Fibroblast of skin of left biceps (primary cell): ENCODE results near the gene KRTAP10-10.
"Not testable (repeated sequence)": the region's sequence is repeated elsewhere in the genome, so short reads cannot be mapped to it uniquely, and the experiment has no call there.

Source experiments
- DNase-seq, 2 experiments: peaks; one replicate each; pipeline ENCODE4 v3.0.0-alpha.2; 2013; ENCODE audit warnings: low read depth in 2 of 2

The KRTAP10-10 gene

DNA sequence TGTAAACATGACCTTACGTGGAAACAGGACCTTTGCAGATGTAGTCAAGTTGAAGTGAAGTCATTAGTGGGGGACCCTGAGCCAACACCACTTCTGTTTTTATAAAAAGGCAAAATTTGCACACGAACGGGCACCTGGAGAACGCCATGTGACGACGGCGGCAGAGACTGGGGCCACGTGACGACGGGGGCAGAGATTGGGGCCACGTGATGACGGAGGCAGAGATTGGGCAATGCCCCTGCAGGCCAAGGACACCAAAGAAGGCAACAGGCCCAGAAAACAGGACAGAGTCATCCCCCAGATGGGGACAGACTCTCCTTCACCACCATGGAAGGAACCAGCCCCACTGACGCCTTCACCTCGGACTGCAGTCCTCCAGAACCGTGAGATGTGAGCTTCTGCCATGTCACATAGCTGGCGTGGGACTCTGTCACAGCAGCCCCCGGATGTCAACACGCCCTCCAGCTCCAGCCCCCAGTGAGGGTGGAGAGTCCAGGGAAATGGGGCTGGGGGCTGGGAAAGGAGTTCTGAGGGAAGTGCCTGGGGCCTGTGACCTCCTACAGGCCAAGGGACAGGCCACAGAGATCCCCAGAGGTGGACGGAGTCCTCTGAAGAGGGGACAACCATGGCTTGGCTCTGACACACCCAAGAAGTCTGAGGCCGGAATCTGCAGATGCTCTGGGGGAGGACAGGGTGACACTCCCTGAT is 13.3 kb downstream of the KRTAP10-10 start:
- DNase-seq = no peak

DNA sequence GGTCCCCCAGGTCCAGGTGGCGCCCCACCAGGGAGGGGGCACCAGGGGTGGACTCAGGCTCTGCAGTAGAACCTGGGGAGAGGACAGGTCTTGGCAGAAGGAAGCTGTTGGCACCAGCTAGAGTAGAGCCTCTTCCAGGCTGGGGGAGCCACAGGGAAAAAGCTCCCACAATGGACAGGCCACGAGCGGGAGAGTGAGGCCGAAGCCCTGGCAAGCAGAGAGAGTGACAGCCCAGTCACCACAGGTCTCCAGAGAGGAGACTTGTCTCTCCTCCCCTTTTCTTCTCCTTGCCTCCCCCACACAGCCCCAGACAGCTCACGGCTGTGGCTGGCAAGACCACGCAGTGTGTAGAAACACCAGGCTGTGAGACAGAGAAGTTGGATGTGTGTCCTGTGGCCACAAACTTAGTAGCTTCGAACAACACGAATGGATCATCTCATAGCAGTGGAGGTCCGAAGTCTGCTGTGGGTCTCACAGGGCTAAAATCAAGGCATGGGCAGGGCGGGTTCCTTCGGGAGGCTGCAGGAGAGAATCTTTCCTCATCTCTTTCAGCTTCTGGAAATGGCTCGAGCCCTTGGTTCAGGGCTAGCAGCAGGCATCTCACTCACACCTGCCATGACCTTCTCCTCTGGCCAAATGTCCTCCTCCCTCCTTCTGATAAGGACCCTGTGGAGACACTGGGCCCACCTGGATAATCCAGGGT is 14.0 kb downstream of the KRTAP10-10 start:
- no peak for DNase-seq

DNA sequence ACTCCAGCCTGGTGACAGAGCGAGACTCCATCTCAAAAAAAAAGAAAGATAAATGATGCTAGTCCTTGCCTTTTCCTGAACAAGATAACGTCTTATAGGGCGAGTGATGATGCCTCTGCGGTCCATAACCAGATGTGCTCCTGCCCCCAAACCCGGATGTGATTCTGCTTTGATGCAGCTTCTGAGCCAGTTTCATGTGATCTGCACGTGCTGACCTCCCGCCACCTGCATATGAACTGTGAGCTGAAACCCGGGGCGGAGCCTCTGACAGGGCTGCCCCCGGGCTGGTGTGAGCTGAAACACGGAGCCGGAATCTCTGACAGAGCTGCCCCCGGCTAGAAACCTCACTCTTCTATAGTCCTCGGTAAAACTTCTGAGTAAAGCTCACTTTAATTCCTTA is 16.0 kb downstream of the KRTAP10-10 start:
- DNase-seq = no peak

DNA sequence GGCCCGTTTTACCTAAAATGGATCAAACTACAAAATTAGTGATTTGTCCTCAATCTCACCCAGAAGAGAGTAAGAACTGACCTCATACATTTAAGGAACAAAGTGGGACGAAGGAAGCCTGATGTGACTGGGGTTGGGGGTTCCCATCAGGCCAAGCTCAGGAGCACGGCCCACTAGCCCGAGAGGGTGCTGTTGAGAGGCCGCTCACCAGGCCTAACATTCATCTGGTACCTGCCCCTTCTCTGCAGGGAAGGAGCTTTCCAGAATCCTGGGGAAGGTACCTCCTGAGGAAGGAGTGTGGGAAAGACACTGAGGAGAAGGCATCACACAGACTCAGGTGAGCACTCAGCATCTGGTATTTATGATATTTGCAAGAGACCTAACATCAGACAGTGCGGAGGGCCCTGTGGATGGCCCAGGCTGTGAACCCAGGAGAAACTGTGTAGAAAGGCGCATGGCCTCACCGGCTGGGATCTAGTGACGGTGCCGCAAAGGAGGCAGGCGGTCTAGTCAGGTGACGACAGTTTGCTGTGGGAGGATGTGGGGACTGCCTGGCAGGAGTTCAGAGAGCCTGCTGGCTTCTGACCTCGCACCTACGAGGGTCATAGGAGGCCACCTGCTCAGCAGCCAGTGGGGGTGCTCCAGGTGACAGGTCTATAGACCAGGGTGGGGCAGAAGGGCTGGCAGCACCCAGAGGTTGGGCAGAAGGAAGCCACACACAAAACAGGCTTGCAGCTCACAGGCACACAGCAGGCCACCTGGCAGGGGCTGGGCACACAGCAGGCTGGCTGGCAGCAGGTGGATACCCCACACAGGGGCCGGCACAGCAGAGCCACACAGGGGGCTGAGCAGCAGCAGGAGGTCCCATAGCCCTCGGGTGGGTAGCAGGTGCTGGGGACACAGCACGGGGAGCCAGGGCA is 16.8 kb downstream of the KRTAP10-10 start:
- DNase-seq = no peak

DNA sequence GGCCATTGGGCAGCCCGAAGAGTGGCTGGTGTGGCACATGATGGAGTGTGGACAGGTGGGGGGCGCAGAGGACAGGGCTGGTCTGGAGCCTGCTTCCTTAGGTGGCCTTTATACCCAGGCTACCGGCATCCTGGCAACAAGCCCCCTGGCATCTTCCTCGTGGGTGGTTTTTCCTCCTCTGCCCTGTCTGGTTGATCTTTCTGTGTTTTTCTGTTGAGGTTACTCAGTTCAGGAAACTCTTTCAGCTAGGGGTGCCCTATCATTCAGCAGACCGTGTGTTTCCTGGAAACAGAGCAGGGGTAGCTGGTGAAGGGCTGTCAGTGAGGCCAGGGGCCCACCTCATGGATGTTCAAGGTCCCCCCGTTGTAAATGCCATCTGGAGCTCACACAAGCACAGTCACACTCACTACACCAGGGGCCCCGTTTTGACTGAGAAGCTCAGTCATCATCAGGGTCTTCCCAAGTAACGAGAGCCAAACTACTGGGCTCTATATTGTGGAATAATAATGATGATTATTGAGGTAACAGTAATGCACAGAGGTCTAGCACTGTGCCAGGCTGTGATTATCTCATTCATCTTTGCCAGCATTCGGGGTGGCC is 17.5 kb downstream of the KRTAP10-10 start, which contains the start of gene KRTAP12-4:
TSS of gene KRTAP12-4 (minus strand) at position 84 of the 600 bp plus-strand sequence. CDS start at position 39, 45 bp downstream.
- DNase-seq = no peak

DNA sequence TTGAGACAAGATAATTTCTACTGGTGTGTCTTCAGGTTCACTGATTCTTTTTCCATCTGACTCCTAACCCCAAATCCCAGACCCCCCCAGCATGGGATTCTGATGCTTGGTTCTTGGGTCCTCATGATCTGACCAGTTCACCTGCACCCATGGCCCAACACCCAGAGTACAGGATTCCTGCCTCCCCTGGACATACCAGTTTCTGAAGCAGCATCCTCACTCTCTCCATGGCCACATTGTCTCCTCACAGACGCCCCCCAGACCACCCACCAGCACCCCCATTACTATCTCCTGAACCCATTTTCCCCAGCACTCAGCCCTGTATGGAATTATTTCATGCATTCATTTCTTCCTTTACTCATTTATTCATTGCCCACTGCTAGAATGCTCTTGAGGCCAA is 19.7 kb downstream of the KRTAP10-10 start:
- DNase-seq = no peak

DNA sequence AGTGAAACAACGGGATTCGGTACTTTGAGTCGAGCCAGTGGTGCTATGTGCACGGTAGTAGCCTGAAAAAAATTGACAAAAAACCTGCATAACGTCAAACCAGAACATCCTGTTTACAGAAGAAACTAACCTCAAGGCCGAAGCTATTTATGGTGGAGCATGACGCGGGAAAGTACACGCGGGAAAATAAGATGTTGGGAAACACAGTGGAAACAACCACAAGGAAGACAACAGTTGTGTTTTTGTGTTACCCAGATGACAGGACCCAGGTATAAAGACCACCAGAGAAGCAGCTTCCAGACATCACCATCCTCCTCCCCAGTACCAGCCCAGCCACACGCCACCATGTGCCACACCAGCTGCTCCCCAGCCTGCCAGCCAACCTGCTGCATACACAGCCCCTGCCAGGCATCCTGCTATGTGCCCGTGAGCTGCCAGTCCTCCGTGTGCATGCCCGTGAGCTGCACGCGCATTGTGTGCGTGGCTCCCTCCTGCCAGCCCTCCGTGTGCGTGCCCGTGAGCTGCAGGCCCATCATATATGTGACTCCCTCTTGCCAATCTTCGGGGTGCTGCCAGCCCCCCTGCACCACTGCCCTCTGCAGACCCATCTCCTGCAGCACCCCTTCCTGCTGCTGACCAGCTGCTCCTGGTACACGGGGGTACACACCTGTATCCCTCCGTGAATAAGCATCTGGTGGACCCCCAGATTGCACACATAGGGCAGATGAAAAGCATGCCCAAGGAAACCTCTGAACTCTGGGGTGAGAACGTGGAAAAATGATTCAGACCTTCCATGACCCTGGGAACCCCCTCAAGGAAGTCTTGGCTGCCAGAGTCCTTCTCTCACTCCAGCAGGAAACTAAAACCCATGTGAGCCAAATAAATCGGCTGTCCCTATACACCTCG is 20.7 kb downstream of the KRTAP10-10 start, which contains the start of gene KRTAP12-3:
TSS of gene KRTAP12-3 (plus strand) at position 298 of the 906 bp plus-strand sequence. CDS start at position 346, 48 bp downstream.
- DNase-seq = no peak

DNA sequence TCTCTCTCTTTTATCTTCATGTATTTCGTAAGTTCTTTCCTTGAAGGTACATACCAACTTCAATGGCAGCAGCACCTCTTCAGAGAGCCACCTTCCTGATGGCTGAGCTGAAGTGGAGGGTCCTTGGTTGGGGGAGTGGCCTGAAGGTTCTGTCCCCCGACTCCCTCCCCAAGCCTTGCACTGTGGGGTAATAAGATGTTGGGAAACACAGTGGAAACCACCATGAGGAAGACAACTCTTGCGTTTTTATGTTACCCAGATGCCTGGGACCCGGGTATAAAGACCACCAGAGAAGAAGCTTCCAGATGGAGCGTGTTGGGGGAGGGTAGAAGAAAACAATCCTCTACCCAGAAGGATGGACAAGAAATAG is 21.4 kb downstream of the KRTAP10-10 start:
- no peak for DNase-seq

DNA sequence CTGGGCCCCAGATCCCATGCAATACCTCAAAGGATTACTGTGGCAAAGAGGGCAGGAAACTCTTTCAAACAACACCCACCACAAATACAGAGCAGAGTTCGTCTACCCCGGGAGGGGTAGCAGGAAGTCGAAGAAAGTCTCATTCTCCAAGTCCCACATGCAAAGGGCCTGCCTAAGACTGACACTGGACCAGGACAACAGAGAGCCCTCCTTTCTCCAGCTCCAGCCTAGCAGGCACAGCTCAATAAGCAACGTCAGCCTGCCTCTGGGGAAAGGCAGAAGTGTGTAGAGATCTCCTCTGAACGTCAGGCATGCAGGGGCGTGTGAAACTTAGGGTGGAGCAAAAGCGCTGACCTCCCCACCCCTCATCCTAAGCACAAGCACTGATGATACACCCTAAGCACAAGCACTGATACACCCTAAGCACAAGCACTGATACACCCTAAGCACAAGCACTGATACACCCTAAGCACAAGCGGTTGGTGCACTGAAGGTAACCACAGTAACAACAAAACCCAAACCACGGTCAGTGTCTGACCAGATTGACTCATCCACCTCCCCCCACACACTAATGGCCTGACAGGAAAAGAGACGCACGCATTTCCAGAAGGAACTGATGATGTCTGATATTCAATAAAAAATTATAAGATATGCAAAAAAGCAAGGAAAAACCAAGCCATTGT is 21.9 kb downstream of the KRTAP10-10 start:
- no peak for DNase-seq

DNA sequence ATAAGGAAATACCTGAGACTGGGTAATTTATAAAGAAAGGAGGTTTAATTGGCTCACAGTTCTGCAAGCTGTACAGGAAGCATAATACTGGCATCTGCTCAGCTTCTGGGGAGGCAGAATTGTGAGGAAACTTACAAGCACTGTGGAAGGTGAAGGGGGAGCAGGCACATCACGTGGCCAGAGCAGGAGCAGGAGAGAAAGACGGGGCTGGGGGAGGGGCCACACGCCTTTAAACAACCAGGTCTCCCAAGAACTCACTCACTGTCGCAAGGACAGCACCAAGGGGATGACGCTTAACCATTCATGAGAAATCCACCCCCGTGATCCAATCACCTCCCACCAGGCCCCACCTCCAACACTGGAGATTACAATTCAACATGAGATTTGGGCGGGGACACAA is 24.4 kb downstream of the KRTAP10-10 start:
- not testable (repeated sequence) for DNase-seq

DNA sequence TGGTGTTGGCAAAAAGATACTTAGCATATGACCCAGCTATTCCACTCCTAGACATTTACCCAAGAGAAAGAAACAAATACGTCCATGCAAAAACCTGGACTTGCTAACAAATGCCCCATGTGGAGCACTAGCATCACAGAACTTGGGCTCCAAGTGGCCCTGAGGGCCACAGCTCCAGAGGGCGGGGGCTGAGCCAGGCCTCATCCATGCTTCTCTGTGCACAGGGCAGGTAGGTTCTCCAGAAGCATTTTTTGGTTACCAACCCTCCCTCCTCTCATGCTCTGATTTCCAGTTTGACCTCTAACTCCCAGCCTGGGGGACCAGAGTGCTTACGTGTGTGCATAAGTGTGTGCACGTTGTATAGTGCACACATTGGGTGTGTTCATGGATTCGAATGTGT is 27.5 kb downstream of the KRTAP10-10 start:
- DNase-seq = no peak

DNA sequence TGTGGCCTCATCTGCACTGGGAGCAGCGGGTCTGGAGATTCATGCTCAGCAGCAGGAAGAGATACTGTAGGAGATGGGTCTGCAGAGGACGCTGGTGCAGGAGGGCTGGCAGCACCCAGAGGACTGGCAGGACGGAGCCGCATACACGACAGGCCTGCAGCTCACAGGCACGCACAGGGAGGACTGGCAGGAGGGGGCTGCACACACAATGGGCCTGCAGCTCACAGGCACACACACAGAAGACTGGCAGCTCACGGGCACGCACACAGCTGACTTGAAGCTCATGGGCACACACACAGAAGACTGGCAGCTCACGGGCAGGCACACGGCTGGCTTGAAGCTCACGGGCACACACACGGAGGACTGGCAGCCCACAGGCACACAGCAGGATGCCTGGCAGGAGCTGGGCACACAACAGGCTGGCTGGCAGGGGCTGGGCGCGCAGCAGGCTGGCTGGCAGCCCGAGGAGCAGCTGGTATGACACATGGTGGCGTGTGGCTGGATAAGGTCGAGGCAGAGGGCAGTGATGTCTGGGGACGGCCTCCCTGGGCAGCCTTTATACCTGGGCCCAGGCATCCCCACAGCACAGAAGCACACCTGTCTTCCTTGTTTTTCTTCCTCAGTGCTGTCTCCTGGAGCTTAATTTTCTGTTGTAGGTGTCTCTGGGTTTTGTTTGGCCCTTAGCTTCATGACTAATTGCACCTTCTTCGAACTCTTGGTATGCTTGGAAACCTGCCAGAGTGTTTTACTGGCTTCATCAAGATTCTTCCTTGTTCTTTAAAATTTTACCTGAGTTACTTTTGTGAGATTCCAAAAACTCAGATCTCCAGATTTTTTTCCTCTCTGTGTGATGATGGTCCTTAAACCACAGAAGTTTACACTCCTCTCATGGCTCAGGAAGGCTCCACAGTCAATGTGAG is 29.5 kb downstream of the KRTAP10-10 start, which contains the start of gene KRTAP12-2:
TSS of gene KRTAP12-2 (minus strand) at position 527 of the 920 bp plus-strand sequence. CDS start at position 486, 41 bp downstream.
- no peak for DNase-seq

DNA sequence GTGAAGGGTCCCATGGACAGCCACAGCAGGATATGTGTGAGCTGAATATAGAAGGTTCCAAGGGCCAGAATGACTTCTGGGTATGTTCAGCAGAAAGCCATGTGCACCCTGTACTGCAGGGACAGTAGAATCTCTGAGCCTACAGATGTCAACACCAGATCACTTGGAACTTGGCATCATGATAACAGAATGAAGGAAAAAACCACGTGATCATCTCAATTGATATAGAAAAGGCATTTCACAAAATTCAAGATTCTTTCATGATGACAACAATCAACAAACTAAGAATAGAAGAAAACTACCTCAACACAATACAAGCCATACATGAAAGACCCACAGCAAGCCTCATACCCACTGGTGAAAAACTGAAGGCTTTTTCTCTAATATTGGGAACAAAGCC is 30.5 kb downstream of the KRTAP10-10 start:
- no peak for DNase-seq

DNA sequence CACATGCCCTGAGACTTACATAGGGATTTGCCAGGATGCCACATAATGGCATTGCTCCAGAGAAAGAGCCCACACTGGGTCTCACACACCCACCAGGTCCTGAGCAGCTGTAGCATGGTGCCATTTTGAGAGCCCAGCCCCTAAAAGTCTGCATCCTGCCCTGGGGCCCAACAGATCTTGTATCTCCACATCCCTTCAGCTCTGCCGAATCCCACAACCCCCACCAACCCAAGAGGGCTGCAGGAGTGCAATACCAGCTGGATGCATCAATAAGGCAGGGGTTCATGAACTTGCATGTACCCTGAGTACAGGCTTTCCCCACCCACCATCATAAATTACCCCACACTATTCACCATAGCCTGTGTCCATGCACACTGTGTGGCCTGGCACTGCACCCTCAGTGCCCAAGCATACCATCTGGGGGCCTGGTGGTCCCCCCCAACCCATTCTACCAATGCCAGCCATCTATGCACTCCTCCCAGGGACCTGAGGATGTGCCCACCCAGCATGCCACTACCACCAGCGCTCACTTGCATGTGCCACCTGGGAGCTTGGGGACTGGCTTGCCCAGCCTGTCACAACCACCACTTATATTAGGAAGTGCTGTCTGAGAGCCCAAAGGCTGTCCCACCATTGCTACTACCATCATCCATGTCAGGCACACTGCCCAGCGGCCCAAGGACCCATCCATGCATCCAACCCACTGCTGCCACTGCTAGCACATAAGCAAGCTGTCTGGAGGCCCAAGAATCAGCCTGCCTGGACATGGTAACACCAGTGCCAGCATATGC is 33.7 kb downstream of the KRTAP10-10 start:
- no peak for DNase-seq

DNA sequence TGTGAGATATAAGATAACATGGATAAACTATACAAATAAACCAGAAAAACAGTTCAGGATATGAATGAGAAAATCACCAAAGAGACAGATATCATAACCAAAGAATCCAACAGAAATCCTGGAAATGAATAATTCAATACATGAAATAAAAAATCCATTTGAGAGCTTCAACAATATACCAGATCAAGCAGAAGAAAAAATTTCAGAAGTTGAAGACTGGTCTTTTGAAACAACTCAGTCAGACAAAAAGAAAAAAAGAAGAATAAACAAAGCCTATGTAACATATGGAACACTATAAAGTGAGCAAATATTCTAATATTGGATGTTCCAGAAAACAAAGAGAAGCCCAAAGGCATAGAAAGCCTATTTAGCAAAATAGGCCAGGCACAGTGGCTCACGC is 34.8 kb downstream of the KRTAP10-10 start:
- no peak for DNase-seq

DNA sequence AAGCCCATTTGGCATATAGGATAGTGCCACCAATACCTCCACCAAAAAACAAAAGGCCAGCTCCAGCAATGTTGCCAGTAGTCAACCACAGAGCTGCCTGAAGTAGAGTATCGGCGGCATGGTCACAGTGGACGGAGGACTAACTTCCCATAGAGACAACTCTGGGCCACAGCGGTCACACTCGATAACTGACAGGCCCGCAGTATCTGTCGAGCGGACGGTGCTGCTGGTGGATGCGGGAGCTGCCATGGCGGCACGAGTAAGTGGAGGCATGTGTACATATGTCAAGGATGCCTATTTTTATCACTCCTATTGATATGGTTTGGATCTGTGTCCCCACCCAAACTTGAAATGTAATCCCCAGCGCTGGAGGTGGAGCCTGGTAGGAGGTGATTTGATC is 40.7 kb downstream of the KRTAP10-10 start:
- no peak for DNase-seq

DNA sequence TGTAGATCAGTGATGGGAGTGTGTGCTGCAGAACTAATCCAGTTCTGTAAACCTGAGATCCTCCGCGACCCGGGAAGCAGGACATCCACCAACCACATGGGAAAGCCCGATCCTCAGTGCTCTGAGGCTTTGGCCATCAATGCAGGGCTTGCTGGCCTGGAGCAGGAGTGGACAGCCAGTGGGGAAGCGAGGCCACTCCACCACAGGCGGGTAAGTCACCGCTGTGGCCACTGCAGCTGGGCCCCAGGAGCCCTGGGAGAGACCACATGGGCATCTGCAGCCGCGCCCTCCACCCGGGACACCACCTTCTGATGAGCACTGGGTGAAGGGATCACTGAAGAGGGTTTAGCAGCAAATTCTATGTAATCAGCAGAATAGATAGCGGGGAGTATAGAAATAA is 44.0 kb downstream of the KRTAP10-10 start:
- DNase-seq = no peak
